GM19025 (cell line): ENCODE results near the gene MTHFD1L.

ENCODE experiments used
- ATAC-seq: cut with Tn5 transposase; IDR thresholded peaks from one replicate; pipeline ENCODE4 v1.9.1; 2021; ENCODE audit warnings: mild to moderate bottlenecking, low read depth, moderate library complexity; ENCODE audit not compliant: unreplicated experiment

The MTHFD1L gene

DNA sequence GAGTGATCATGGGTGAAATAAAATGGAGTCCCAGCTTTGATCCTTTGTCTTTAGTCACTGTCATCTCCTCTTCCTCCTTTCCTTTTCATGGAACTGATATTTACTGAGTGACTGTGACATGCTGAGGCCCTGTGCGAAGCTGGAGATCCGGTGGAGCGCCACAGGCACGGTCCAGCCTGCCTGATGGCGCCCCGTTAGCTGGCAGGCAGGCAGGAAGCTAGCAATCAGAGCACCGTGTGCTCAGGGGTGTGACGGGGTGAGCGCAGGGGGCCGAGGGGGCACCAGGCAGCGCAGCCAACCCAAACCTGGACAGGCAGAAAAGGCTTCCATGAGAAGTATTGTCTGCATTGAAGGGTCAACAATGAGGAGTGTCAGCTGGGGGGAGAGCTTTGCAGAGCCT lies 274.0 kb downstream of the MTHFD1L start:
- ATAC-seq: no peak

DNA sequence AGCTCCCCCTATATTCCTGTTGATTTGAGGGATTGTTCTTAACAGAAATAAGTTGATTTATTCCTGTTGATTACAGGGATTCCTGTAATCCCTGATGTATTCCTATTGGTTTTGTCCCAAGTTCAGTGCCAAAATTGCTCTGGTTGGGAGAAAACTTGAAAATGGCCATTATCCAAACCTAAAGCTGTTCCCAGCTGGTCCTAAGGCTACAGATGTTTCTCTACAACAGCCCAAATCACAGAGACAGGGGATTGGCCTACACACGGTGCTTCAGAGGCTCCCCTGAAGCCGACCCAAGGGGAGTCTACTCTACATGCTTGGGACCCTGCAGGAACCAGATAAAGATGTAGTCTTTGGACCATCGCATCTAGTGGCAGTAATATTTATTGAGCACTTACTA lies 275.3 kb downstream of the MTHFD1L start:
- ATAC-seq: no peak

GRCh38 chr6:151141685-151142084 lies 276.2 kb downstream of the MTHFD1L start:
- ATAC-seq: no peak

DNA sequence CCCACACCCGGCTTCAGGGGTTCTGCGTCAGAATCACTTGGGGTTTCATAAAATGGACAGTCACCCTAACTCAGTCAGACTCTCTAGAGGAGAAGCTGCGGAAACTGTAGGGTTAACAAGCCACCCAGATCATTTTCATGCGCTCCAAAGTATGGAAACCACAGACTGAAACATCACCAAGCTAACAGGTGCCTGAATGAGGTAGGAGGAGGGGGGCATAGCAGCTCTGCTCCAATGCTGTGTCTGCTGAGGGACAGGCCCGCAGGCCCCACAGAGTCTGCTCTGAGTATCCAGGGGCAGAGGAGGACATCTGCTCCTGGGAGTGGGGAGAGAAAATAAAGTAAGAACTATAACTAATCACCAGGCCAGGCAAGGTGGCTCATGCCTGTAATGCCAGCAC lies 277.2 kb downstream of the MTHFD1L start:
- ATAC-seq: no peak

GRCh38 chr6:151143337-151143736 lies 277.8 kb downstream of the MTHFD1L start:
- no peak for ATAC-seq

GRCh38 chr6:151143806-151144205 lies 278.3 kb downstream of the MTHFD1L start:
- ATAC-seq: no peak

DNA sequence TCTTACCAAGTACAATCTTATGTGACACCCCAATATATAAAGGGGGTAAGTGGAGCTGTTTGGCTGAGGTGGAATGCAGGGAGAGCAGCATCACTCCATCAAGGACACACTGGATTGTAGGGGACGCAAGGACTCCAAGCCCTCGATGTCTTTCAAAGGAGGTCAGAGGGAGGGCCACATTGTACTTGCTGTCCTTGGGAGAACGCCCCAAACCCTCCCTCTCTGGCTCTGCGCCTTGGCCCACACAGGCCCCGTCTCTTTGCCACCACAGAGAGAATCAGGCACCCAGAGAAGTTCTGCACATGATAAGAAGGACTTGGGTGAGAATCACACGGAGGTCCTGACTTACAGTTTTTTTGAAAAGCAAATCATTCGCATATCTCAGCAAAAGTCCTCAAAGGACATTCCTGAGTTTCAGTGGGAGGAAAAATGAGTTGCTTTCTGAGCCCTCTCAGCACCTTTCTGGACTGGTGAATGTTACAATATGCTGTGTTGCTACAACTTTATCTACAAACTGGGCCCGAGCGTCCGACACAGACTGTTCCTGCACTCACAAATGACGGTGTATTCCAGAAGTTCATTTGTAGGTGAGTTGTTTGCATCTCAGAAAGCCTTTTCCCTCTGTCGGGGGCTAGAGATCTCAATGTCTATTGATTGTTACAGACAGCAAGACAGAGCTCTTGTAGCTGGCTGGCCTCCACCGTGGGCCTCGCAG lies 281.8 kb downstream of the MTHFD1L start:
- ATAC-seq: no peak

DNA sequence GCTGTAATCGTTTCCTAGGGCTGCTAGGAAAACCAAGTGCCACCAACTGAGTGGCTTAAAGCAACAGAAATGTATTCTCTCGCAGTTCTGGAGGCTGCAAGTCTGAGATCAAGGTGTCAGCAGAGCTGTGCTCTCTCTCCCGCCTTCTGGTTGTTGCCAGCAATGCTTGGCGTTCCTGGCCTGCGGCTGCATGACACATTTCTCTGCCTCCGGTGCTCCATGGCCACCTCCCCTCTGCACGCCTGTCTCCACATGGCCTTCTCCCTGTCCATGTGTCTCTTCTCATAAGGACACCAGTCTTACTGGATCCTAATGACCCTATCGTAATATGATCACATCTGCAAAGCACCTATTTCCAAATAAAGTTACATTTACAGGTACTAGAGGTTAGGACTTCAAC lies 282.6 kb downstream of the MTHFD1L start:
- ATAC-seq: no peak

DNA sequence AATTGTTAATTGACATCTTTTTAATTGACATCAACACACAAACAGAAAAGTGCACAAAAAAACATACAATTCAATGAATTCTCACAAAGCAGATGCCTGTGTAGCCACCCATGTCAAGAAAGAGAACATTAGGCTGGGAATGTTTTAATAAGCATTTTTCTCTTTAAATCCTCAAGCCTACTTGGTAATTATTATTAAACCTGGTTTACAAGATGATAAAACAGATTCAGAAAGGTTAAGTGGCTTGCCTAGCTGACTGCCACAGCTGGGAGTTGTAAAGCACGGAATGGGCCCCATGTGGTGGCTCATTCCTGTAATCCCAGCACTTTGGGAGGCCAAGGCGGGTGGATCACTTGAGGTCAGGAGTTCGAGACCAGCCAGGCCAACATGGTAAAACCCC lies 284.3 kb downstream of the MTHFD1L start:
- no peak for ATAC-seq
